GM10248 (cell line): ENCODE results near the gene B4GALNT3.

Source experiments
- CTCF ChIA-PET: fragments of 300-600 bp; sonication (Branson Sonifier 250); formaldehyde crosslinking; extraction: SDS; loops from one replicate; lab custom pipeline; 2021; ENCODE audit warnings: antibody characterized with exemption; lab: Yijun Ruan, JAX
- POLR2A ChIA-PET: fragments of 350-650 bp; sonication (Branson Sonifier 250); formaldehyde crosslinking; extraction: SDS; loops from one replicate; lab custom pipeline; 2020; ENCODE audit warnings: antibody characterized with exemption; lab: Yijun Ruan, JAX
- DNase-seq: peaks from one replicate; pipeline ENCODE4 v3.0.0; 2012; ENCODE audit errors: extremely low spot score
- TF ChIP-seq, protein P1 (sequence below): IDR thresholded peaks from 2 replicates; pipeline ENCODE4 v1.5.1; 2012; ENCODE audit warnings: mild to moderate bottlenecking, low read depth; ENCODE audit errors: extremely low read depth, missing control alignments, control extremely low read depth

B4GALNT3 gene

DNA sequence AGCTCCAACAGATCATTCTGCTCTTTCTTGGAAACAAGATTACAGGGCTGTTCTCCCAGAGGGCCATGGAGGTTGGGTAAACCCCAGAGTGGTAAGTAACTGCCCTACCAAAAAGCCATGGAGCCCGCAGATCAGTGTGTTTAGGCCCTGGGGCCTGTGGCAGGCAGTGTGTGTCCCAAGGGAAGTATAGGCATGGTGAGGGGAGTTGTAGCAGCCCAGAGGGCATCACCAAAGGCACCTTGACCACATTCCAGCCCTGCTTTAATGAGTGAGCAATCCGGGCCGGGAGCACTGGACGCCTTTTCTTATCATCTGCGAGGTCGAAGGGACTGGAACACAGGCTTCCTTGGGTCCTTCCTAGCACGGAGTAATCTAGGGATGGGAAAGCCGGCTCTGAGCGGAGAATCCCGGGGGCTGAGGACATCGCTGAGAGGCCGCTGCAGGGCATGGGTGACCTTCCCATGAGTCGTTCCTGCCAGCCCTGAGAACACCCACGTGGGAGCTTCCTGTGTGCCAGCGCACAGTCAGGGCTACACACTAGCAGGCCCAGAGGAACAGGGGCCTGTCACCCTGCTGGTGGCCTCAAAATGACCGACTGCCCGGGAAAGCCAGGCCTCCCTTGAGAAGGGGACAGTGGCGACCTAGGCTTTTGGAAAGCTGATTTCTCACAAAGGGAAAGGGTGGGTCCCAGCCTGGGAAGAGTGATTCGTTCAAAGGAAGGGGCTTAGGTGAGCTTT lies 112.2 kb downstream of the B4GALNT3 start:
- DNase-seq, result no peak
- TF ChIP-seq, protein P1, sequence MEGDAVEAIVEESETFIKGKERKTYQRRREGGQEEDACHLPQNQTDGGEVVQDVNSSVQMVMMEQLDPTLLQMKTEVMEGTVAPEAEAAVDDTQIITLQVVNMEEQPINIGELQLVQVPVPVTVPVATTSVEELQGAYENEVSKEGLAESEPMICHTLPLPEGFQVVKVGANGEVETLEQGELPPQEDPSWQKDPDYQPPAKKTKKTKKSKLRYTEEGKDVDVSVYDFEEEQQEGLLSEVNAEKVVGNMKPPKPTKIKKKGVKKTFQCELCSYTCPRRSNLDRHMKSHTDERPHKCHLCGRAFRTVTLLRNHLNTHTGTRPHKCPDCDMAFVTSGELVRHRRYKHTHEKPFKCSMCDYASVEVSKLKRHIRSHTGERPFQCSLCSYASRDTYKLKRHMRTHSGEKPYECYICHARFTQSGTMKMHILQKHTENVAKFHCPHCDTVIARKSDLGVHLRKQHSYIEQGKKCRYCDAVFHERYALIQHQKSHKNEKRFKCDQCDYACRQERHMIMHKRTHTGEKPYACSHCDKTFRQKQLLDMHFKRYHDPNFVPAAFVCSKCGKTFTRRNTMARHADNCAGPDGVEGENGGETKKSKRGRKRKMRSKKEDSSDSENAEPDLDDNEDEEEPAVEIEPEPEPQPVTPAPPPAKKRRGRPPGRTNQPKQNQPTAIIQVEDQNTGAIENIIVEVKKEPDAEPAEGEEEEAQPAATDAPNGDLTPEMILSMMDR, result no peak
- CTCF ChIA-PET, result interaction anchor here (1.1 to 6.3 kb wide), 8 partner anchors 52 to 531 kb away, joined by 3 to 48 read pairs (median 4); partner anchors contain the start of gene WNK1
- POLR2A ChIA-PET, result no interaction called here

DNA sequence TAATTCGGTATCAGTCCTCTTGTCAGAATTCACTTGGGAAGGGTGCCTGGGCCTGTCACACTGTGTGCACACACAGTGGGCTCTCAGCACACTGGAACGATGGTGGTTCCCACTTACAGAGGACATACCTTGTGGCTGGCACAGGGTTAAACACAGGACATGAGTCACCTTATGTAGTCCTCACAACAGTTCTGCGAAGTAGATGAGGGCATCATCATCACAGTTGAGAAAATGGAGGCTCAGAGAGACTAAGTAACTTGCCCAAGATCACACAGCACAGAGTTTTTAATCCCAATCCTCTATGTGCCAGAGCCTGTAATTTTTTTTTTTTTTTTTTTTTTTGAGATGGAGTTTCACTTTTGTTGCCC lies 112.8 kb downstream of the B4GALNT3 start:
- TF ChIP-seq, protein P1, result no peak
- DNase-seq, result no peak
- ChIA-PET POLR2A (no interaction called here), CTCF (interaction anchor here (1.1 to 6.3 kb wide), 7 partner anchors 52 to 530 kb away, joined by 3 to 48 read pairs (median 4); partner anchors contain the start of gene WNK1)

DNA sequence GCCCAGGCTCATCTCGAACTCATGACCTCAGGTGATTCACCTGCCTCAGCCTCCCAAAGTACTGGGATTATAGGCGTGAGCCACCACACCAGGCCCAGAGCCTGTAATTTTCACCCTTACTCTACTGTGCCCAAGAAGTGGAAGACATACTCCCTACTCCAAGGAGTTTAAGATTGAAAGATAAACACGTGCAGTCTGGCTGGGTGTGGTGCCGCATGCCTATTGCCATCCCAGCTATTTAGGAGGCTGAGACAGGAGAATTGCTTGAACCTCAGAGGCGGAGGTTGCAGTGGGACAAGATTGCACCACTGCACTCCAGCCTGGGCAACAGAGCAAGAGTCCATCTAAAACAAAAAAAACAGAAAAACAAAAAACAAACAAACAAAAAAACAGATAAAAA lies 113.5 kb downstream of the B4GALNT3 start:
- CTCF ChIA-PET, result interaction anchor here (1.1 to 6.3 kb wide), 3 partner anchors 51 to 242 kb away, joined by 4 to 48 read pairs (median 23); partner anchors contain the start of gene WNK1
- TF ChIP-seq, protein P1, result no peak
- no peak for DNase-seq
- POLR2A ChIA-PET, result interaction anchor here (0.6 kb wide), 1 partner anchor 494 kb away, joined by 7 read pairs; no protein-coding TSS in a partner anchor

DNA sequence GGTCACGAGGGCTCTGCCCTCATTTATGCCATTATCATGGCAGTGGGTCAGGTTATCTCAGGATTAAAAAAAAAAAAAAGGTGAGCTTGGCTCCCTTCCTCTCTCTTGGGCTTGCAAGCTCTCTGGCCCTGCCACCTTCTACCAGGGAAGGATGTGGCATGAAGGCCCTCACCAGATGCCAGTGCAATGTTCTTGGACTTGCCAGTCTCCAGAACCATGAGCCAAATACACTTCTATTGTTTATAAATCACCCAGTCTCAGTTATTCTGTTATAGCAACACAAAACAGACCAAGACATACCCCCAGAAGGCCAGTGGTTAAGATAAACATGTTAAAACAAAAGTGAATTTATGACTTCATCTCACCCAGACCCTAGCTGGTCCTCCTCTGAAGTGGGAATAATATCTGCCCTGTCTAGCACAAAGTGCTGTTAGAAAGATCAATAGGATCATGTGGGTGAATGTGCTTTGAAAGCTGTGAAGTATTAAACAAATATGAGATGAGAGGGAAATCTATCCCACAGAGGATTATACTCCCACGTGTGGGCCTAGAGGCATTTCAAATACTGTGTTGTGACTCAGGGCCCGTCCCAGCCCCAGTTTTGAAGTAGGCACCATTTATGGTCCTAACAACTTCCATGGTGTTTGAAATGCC lies 114.9 kb downstream of the B4GALNT3 start:
- ChIA-PET CTCF (interaction anchor here (1.0 to 4.7 kb wide), 16 partner anchors 18 to 543 kb away, joined by 3 to 49 read pairs (median 10); partner anchors contain the start of genes RAD52 and WNK1), POLR2A (no interaction called here)
- no peak for DNase-seq
- TF ChIP-seq, protein P1, result no peak

DNA sequence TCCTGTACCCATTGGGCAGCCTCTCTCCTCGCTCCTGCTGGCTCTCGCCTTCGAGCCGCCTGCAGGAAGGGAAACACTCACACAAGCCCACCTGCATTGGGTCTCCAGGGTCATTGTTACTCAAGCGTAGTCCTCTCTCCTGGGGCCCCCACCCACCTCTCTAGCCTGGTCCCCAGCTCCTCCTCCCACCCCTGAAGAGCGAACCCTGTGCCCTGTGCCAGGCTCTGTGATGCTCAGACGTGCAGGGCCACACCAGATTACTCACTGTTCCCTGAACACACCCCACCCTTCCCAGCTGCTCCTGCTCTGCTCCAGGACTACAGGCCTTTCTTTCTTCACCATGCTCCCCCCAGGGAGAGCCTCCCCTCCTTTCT lies 115.4 kb downstream of the B4GALNT3 start:
- POLR2A ChIA-PET, result no interaction called here

More for the DNA sequence above, 115.4 kb downstream of the B4GALNT3 start:
- TF ChIP-seq, protein P1, result no peak
- CTCF ChIA-PET, result interaction anchor here (0.7 to 4.7 kb wide), 37 partner anchors 9 to 1009 kb away, joined by 3 to 49 read pairs (median 5); partner anchors contain the start of genes RAD52 and WNK1
- no peak for DNase-seq
